DMS114 treated with DMSO at 0.1 percent for 48 hours (cell line): ENCODE data around the gene MTRF1L.
"Not testable (repeated sequence)": the region's sequence is repeated elsewhere in the genome, so short reads cannot be mapped to it uniquely, and the experiment has no call there.

Experiments used
- DNase-seq: peaks from one replicate; lab custom pipeline; 2025; ENCODE audit not compliant: unreplicated experiment; lab: John Stamatoyannopoulos, UW

Gene MTRF1L

DNA sequence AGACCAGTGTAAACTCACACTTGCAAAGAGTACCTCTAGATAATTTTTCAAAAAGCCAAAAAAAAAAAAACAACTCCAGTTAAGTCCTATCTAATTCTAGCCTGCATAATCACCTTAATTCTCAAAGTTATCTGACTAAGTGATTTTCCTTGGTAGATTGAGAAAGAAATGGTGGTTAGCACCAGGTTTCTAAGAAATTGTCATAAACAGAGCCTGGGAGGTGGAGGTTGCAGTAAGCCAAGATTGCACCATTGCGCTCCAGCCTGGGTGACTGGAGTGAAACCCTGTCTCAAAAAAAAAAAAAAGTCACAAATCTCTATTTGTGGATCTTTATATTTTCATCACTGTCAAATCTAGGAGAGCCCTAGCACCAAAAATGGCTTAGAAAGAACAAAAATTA lies 28.6 kb downstream of the MTRF1L start:
- DNase-seq: no peak

DNA sequence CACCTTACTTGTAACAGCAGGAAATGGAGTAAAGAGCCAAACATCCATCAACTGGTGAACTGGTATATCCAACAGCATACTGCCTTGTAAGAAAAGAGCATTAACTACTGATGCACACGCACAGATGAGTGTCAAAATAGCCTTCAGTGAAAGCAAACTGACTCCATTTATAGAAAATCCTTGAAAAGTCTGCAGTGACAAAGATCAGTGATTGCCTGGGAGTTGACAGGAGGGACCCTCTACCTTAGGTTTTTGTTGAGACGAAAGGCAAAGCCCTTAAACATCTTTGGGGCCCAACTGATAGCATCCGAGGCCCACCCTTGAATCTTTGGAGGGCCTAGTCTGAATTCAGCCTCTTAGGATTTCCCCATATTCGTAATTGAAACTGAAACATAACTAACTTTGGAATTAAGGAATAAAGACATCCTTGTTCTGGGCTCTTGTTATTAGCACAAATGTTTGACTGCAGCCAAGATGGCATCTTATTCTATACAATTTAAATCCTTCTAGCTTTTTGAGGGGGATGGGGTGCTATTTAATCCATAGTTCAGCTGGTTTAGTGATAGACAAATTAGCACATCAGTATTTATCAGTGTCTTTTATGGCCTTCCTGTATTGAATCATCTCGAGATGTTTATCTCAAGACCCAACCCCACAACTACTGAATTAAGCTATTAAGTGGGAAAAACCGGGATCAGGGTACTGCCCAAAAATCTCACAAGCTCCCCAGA lies 32.7 kb downstream of the MTRF1L start:
- no peak for DNase-seq

DNA sequence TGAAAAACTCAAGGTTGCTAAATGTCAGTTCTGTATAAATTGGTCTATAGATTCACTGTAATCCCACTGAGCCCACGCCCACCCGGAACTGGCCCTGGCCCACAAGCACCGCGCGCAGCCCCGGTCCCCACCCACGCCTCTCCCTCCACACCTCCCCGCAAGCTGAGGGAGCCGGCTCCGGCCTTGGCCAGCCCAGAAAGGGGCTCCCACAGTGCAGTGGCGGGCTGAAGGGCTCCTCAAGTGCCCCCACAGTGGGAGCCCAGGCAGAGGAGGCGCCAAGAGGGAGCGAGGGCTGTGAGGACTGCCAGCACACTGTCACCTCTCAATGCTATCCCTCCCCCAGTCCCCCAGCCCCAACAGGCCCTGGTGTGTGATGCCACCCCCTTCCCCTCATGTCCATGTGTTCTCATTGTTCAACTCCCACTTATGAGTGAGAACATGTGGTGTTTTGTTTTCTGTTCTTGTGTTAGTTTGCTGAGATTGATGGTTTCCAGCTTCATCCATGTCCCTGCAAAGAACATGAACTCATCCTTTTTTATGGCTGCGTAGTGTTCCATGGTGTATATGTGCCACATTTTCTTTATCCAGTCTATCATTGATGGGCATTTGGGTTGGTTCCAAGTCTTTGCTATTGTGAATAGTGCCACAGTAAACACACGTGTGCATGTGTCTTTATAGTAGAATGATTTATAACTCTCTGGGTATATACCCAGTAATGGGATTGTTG lies 36.2 kb downstream of the MTRF1L start:
- DNase-seq: not testable (repeated sequence)

DNA sequence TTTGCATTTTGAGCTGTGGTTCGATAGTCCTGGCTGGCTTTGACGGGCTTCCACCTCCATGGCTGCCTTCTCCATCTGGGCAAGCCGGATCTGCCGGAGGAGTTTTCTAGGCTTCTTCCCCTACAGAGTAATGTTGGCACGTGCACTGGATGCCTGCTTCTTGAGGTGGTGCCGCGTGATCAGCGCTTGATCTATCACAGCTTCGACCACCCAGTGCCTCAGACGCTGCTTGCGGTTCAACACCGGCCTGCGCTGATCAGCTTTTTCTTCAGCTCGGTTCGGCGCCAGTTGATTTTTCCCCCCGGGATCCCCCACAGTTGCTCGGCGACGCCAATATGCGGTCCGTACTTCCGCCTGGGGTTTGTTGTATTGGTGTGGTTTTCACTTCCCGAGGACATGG lies 43.2 kb downstream of the MTRF1L start:
- DNase-seq: no peak

DNA sequence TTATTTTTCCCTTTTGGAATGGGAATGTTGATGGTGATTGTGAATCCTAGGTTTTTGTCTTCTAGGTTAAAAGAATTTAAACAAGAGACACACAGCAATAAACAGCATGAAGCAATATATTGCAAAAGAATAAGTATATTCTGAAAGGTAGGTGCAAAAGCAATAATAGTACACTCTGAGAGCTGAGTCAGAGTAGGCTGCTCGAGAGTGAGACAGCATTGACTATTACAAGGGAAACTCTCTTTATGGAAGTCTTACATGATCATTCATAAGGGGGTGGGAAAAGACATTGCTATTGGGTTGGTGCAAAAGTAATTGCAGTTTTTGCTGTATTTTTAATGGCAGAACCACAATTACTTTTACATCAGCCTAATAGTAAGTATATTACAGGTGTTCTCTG lies 44.7 kb downstream of the MTRF1L start:
- no peak for DNase-seq

DNA sequence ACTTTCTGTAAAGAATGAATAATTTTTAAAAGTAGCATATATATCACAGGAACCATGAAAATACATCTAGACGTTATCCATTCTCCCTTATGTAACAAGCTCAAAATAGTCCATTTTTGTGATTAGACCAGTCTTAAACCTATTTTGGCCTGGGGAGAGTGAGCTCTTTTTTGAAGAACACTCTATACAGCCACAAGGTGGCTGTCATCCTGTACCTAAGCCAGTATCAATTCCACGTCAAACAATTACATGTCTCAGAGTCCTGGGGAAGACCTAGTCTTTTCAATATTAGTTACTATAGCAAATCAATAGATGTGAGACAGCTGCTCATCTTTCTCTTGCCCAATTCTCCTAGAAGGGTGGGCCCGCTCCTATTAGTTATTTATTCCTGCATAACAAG lies 48.1 kb downstream of the MTRF1L start:
- no peak for DNase-seq

DNA sequence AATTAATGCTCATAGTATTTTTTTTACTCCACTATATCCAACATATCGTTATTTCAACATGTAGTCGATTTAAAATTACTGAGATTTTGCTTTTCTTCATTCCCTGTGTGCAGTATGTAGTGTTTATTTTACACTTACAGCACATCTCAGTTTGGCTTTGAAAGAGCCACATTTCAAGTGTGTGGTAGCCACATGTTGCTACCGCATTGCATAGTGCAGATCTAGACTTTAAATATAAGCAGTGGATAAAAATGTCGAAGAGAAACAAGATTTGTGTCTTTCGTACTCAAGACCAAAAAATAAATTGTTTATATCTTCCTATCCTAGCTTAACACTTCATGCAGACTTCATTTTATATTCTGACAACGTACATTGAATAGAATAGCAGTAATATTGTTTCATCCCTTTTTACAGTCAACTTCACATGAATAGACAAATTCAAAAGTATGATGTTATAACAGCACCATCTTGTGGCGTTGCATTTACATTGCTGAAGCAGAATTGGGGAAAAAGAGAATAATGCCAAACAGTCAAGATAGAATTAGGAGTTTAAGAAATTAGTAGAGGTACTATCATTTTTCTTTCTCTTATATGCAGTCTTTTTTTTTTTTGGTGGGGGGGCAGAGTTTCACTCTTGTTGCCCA lies 49.5 kb downstream of the MTRF1L start:
- DNase-seq: peak; percentile 13

DNA sequence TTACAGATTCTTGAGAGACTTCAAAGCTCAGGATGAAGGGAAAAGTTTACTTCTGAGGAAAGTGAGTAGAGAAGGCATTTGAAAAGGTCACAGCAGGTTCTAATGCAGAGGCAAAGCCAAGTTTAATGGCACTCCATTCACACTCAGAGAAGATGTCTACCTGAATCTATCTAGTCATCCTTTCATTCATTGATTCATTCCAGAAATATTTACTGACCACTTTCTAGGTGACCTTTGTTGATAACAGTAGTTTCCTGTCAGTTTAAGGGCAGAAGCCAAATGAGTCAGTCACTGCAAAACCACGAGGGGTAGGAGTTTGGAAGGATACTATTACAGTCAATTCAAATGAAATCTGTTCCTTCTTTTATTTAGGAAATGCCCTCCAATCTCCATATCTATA lies 50.5 kb downstream of the MTRF1L start:
- no peak for DNase-seq

DNA sequence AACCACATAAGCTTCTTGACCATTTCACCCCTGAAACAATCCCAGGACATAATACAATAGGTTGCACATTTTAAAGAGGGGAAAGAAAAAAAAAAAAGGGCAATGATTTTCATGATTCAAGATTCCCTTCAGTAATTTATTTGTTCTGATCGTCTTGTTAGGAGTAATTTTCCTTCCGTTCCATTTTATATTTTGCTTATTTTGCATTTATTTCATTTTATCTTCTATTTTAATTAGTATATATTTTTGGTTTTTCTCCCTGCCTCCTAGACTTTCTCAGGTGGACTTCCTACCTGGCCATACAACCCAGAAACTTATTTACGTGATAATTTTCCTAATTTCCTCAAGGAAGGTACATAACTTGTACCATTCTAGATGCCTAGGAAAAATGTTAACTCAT lies 52.3 kb downstream of the MTRF1L start:
- DNase-seq: no peak

DNA sequence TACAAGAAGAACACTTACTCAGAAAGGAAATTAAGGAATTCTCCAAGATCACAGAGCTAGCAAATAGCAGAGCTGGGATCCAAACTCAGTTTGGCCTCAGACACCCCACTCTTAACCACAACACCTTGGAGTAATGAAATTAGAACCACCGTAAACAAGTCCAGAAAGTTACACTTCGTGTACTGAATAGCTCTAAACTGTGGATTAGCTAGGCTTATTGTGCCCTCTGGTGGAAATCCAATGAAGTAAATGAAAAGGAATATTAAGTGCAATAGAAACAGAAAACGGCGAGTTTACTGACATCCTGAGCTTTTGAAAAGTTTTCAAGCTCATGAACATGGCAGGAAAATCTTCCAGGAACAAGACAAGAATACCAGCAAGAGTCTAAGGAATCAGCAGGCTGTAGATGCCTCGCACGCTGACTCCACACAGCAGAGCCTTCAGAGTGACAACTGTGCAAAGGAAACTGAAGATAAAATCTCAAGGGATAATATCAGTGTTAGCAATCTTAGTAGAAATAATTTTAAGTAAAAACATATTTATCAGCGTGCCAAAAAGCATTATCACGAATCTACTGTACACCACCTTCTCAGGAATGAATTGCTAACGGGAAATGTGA lies 54.2 kb downstream of the MTRF1L start:
- peak; percentile 15 for DNase-seq

DNA sequence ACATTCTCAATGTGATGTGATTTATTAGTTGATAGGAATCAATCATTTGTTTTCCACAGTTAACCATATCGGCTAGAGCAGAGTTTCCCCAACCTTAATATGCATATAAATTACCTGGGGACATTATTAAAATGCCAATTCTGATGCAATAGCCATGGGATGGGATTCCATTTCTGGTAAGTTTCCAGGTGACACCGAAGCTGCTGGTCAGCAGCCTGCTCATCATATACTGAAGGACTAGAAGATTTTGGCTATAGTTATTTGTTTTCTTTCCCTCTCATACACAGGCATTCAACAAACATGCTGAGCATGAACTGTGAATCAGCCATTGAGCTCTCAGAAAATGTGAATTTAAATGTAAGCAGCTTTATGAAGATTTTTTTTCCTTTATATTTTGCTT lies 55.5 kb downstream of the MTRF1L start:
- no peak for DNase-seq

DNA sequence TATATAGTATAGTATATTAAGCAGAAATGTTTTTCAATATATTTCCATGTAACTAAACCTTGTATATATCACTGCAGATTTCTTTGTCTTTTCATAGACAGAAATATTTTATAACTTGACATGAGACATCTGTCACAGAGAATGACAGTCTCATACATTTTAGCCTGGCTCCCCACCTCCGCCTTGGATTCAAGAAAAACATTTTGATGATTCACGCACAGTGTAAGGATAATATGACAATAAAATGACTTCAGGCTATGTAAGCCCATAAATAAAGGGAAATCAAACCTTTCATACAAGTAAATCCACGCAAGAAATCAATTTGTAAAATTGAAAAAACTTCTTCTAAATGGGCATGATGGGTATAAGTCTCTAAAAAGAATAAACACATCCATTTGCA lies 56.0 kb downstream of the MTRF1L start:
- DNase-seq: no peak

DNA sequence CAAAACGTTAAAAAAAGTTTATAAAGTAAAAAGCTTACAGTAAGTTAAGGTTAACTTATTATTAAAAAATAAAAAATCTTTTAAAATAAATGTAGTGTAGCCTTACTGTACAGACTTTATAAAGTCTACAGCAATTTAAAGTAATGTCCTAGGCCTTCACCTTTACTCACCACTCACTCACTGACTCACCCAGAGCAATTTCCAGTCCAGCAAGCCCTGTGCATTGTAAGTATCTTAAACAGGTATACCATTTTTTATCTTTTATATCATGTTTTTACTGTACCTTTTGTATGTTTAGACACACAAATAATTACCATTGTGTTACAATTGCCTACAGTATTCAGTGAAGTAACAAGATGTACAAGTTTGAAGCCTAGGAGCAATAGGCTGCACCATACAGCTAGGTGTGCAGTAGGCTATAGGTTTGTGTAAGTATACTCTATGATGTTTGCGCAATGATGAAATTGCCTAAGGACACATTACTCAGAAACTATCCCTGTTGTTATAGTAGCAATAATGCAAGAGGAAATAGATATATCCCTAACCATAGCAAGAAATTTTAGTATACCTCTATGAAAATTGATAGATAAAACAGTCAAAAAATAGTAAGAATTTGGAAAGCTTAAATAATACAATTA lies 59.1 kb downstream of the MTRF1L start:
- DNase-seq: no peak

DNA sequence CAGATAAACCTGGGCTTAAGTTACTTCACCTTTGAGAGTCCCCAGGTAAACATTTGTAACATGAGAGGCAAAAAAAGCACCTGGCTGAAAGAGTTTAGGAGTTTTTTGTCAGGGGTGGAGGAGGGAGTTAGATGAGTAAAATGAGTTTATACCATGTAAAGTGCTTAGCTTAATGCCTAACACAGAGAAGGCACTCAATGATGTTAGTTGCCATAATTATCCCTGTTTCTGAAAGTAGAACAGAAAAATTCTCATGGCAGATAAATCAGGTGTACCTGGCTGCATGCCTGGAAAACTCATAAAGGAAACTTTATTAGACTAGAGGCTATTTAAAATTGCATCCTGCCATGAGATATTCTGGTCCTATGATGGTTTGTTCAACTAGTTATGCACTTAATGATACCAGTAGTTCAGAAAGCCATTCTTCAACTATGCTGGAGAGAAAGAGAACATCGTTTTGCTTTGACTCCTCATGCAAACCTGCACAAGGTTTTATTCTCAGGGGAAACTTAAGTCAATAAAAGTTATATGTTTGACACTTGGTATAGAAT lies 60.1 kb downstream of the MTRF1L start:
- no peak for DNase-seq

DNA sequence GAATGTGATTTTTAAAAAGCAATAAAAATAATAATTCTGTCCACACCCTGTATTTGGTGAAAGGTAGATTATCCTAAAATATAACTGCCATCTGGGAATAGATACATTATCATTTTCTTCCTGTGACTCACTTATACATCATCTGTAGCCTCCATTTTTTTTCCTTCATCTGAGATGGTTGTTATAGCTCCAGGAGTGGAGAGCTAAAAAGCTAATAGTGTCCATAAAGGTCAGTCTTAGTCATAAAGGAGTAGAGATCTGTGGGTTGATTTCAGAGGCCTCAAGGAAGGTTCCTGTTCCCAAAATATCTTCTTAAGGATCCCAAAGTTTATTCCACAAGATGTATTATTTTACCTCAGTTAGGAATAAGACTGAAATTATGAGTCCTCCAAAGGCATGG lies 60.8 kb downstream of the MTRF1L start:
- no peak for DNase-seq
